HG02970 (cell line): ENCODE data around the gene CPSF7.

Experiments used
- ATAC-seq: cut with Tn5 transposase; IDR thresholded peaks from one replicate; pipeline ENCODE4 v1.9.1; 2021; ENCODE audit warnings: mild to moderate bottlenecking, moderate library complexity, moderate number of reproducible peaks; ENCODE audit not compliant: unreplicated experiment, low FRiP score

CPSF7 gene

GRCh38 chr11:61358566-61358965 lies 71.2 kb downstream of the CPSF7 start:
- no peak for ATAC-seq

- no peak for ATAC-seq
These were observed 71.9 kb downstream of the CPSF7 start for GRCh38 chr11:61357894-61358239.

GRCh38 chr11:61357233-61357893 lies 72.4 kb downstream of the CPSF7 start:
- peak; percentile 28 for ATAC-seq

GRCh38 chr11:61356706-61357105 lies 73.1 kb downstream of the CPSF7 start:
- ATAC-seq, result no peak

GRCh38 chr11:61354208-61354607 lies 75.6 kb downstream of the CPSF7 start:
- no peak for ATAC-seq

GRCh38 chr11:61353131-61354067 lies 76.4 kb downstream of the CPSF7 start:
- ATAC-seq, result no peak
